C4-2B (cell line): Measurements from ENCODE around the gene ARSK.

ENCODE experiments used
- CTCF ChIP-seq: fragments of 450-650 bp; conservative IDR thresholded peaks from 2 replicates; pipeline ENCODE4 v1.5.1; 2017; ENCODE audit warnings: mild to moderate bottlenecking
- ZFX ChIP-seq: fragments of 450-650 bp; IDR thresholded peaks from 2 replicates; pipeline ENCODE4 v1.6.1; 2017

GRCh38 chr5:95591490-95591901, 36.6 kb downstream of the ARSK start:
- TF ChIP-seq CTCF (no peak), ZFX (no peak)
